ENCODE data around the gene HEXIM2. TPM values are rescaled to one million over a fixed set of nuclear protein-coding genes. Genes with fewer than 3 reads are reported as not detected.

HEXIM2 gene
- total and polyA plus RNA-seq, 2 donors, result 2.0 to 7.9 TPM

- H3K4me1 ChIP-seq (ENCODE audit: insufficient read depth), result no peaks in the 10 kb centered on the region
- 7% methylated on average over 46 of the region's 46 CpGs for WGBS
- peak overlapping the region; percentile 88 for H3K27ac ChIP-seq (ENCODE audit: low read depth)
- no peak for DNase-seq (ENCODE audit: extremely low spot score)
- H3K36me3 ChIP-seq (ENCODE audit: insufficient read depth), result no peaks in the 10 kb centered on the region
- peak overlapping the region; percentile 90 for H3K4me3 ChIP-seq (ENCODE audit: low read depth, low read length)
These were observed 29.9 kb upstream of the HEXIM2 start for GRCh38 chr17:45131616-45132319.

GRCh38 chr17:45132320-45132571 lies 29.4 kb upstream of the HEXIM2 start, which contains the start of gene PLCD3:
Gene PLCD3, minus strand, starts transcription at chr17:45132515. Its CDS starts 105 bp downstream, at chr17:45132410.
- WGBS, result under 1% methylated on average over 36 of the region's 36 CpGs
- Histone ChIP-seq H3K4me1 (ENCODE audit: insufficient read depth) (no peaks in the 10 kb centered on the region), H3K36me3 (ENCODE audit: insufficient read depth) (no peaks in the 10 kb centered on the region), H3K27ac (ENCODE audit: low read depth) (peak within 1 kb of the TSS; percentile 93), H3K4me3 (ENCODE audit: low read depth, low read length) (peak within 1 kb of the TSS; percentile 90)
- DNase-seq (ENCODE audit: extremely low spot score), result no peak

- H3K27ac ChIP-seq (ENCODE audit: low read depth), result peak overlapping the region; percentile 93
- under 1% methylated on average over 71 of the region's 71 CpGs for WGBS
- H3K36me3 ChIP-seq (ENCODE audit: insufficient read depth), result no peaks in the 10 kb centered on the region
- H3K4me3 ChIP-seq (ENCODE audit: low read depth, low read length), result peak overlapping the region; percentile 90
- H3K4me1 ChIP-seq (ENCODE audit: insufficient read depth), result no peaks in the 10 kb centered on the region
- no peak for DNase-seq (ENCODE audit: extremely low spot score)
These were observed 28.9 kb upstream of the HEXIM2 start for GRCh38 chr17:45132572-45133463.

- no peaks in the 10 kb centered on the region for H3K4me1 ChIP-seq (ENCODE audit: insufficient read depth)
- H3K36me3 ChIP-seq (ENCODE audit: insufficient read depth), result no peaks in the 10 kb centered on the region
- 7% methylated on average over 40 of the region's 40 CpGs for WGBS
- H3K27ac ChIP-seq (ENCODE audit: low read depth), result peak within 1 kb of the TSS; percentile 44
- H3K4me3 ChIP-seq (ENCODE audit: low read depth, low read length), result peak within 1 kb of the TSS; percentile 56
- peak; percentile 97 for DNase-seq (ENCODE audit: extremely low spot score)
These were observed 26.3 kb upstream of the HEXIM2 start, which contains the start of gene ACBD4 for GRCh38 chr17:45135192-45135977. Gene ACBD4, plus strand, starts transcription at chr17:45135687. Its CDS starts 458 bp downstream, at chr17:45136145.

GRCh38 chr17:45135978-45136791 lies 25.5 kb upstream of the HEXIM2 start:
- Histone ChIP-seq H3K27ac (ENCODE audit: low read depth) (no peak overlapping the region), H3K36me3 (ENCODE audit: insufficient read depth) (no peaks in the 10 kb centered on the region), H3K4me3 (ENCODE audit: low read depth, low read length) (peak overlapping the region; percentile 56), H3K4me1 (ENCODE audit: insufficient read depth) (no peaks in the 10 kb centered on the region)
- no peak for DNase-seq (ENCODE audit: extremely low spot score)
- 63% methylated on average over 21 of the region's 21 CpGs for WGBS

- H3K4me3 ChIP-seq (ENCODE audit: low read depth, low read length), result no peak overlapping the region
- H3K36me3 ChIP-seq (ENCODE audit: insufficient read depth), result no peaks in the 10 kb centered on the region
These were observed 24.7 kb upstream of the HEXIM2 start for GRCh38 chr17:45136846-45137560.

GRCh38 chr17:45137561-45138305 lies 23.9 kb upstream of the HEXIM2 start:
- WGBS, result 85% methylated on average over 11 of the region's 11 CpGs

More at GRCh38 chr17:45136846-45137560, 24.7 kb upstream of the HEXIM2 start:
- H3K4me1 ChIP-seq (ENCODE audit: insufficient read depth), result no peaks in the 10 kb centered on the region
- no peak overlapping the region for H3K27ac ChIP-seq (ENCODE audit: low read depth)
- WGBS, result 85% methylated on average over 12 of the region's 12 CpGs
- DNase-seq (ENCODE audit: extremely low spot score), result no peak

GRCh38 chr17:45138911-45139532 lies 22.7 kb upstream of the HEXIM2 start:
- no peak for DNase-seq (ENCODE audit: extremely low spot score)
- H3K4me1 ChIP-seq (ENCODE audit: insufficient read depth), result no peaks in the 10 kb centered on the region
- 79% methylated on average over 14 of the region's 14 CpGs for WGBS
- H3K36me3 ChIP-seq (ENCODE audit: insufficient read depth), result no peaks in the 10 kb centered on the region
- H3K27ac ChIP-seq (ENCODE audit: low read depth), result no peak overlapping the region
- H3K4me3 ChIP-seq (ENCODE audit: low read depth, low read length), result no peak overlapping the region

More at GRCh38 chr17:45137561-45138305, 23.9 kb upstream of the HEXIM2 start:
- no peak for DNase-seq (ENCODE audit: extremely low spot score)
- Histone ChIP-seq H3K27ac (ENCODE audit: low read depth) (no peak overlapping the region), H3K36me3 (ENCODE audit: insufficient read depth) (no peaks in the 10 kb centered on the region), H3K4me3 (ENCODE audit: low read depth, low read length) (no peak overlapping the region), H3K4me1 (ENCODE audit: insufficient read depth) (no peaks in the 10 kb centered on the region)

- DNase-seq (ENCODE audit: extremely low spot score), result no peak
- no peaks in the 10 kb centered on the region for H3K36me3 ChIP-seq (ENCODE audit: insufficient read depth)
- no peaks in the 10 kb centered on the region for H3K4me1 ChIP-seq (ENCODE audit: insufficient read depth)
- no peak overlapping the region for H3K4me3 ChIP-seq (ENCODE audit: low read depth, low read length)
- 74% methylated on average over 4 of the region's 4 CpGs for WGBS
- no peak overlapping the region for H3K27ac ChIP-seq (ENCODE audit: low read depth)
These were observed 22.1 kb upstream of the HEXIM2 start for GRCh38 chr17:45139533-45139920.

GRCh38 chr17:45143094-45143670 lies 18.5 kb upstream of the HEXIM2 start:
- no peak for DNase-seq (ENCODE audit: extremely low spot score)
- peaks cover 1% of the 10 kb centered on the region for H3K4me1 ChIP-seq (ENCODE audit: insufficient read depth)
- H3K36me3 ChIP-seq (ENCODE audit: insufficient read depth), result no peaks in the 10 kb centered on the region
- H3K4me3 ChIP-seq (ENCODE audit: low read depth, low read length), result no peak overlapping the region
- H3K27ac ChIP-seq (ENCODE audit: low read depth), result peak overlapping the region; percentile 92
- WGBS, result 66% methylated on average over 13 of the region's 13 CpGs

- peak; percentile 87 for DNase-seq (ENCODE audit: extremely low spot score)
- H3K4me1 ChIP-seq (ENCODE audit: insufficient read depth), result peaks cover 1% of the 10 kb centered on the region
- H3K4me3 ChIP-seq (ENCODE audit: low read depth, low read length), result peak overlapping the region; percentile 34
- WGBS, result under 1% methylated on average over 21 of the region's 21 CpGs
- peak overlapping the region; percentile 92 for H3K27ac ChIP-seq (ENCODE audit: low read depth)
- H3K36me3 ChIP-seq (ENCODE audit: insufficient read depth), result no peaks in the 10 kb centered on the region
These were observed 17.9 kb upstream of the HEXIM2 start for GRCh38 chr17:45143767-45144198.

Data from urinary bladder (tissue), 4 donors.